Hypothalamus (tissue), 51 donors: ENCODE measurements around the gene KANK2.
A peak's percentile ranks its signal among the peaks of the same experiment; 100 is the strongest.

Source experiments
- DNase-seq, 51 donors: peaks; one replicate each; lab custom pipeline; 2025; lab: John Stamatoyannopoulos, UW

The KANK2 gene

GRCh38 chr19:11197291-11198174 is at the start of gene KANK2:
TSS of gene KANK2 (minus strand) at chr19:11197545. CDS start at chr19:11194511, 3,034 bp downstream.
- DNase-seq, result peak in 50 of 51 donors; percentile 26 to 87 (median 74)

- DNase-seq, result no peak
Observed at GRCh38 chr19:11246941-11247340, 49.6 kb upstream of the KANK2 start.

- no peak for DNase-seq
Observed at GRCh38 chr19:11244846-11245589, 47.7 kb upstream of the KANK2 start.

- no peak for DNase-seq
Observed at GRCh38 chr19:11243798-11244169, 46.4 kb upstream of the KANK2 start.

GRCh38 chr19:11242864-11243797 is 45.8 kb upstream of the KANK2 start:
- peak; percentile 4 to 94 (median 76) for DNase-seq

GRCh38 chr19:11242025-11242424 is 44.7 kb upstream of the KANK2 start:
- no peak for DNase-seq

- no peak for DNase-seq
Observed at GRCh38 chr19:11240008-11240444, 42.7 kb upstream of the KANK2 start.

GRCh38 chr19:11239377-11240000 is 42.1 kb upstream of the KANK2 start, which contains the start of gene ANGPTL8:
TSS of gene ANGPTL8 (plus strand) at chr19:11239619. CDS start at chr19:11239638, 19 bp downstream.
- no peak for DNase-seq

- no peak for DNase-seq
Observed at GRCh38 chr19:11238781-11239376, 41.5 kb upstream of the KANK2 start.

GRCh38 chr19:11238041-11238440 is 40.7 kb upstream of the KANK2 start:
- no peak for DNase-seq

GRCh38 chr19:11237321-11237720 is 40.0 kb upstream of the KANK2 start:
- DNase-seq, result no peak

- no peak for DNase-seq
Observed at GRCh38 chr19:11236324-11237301, 39.3 kb upstream of the KANK2 start.

- no peak for DNase-seq
Observed at GRCh38 chr19:11234486-11235075, 37.2 kb upstream of the KANK2 start.

GRCh38 chr19:11233073-11233472 is 35.7 kb upstream of the KANK2 start:
- DNase-seq, result no peak

- DNase-seq, result no peak
Observed at GRCh38 chr19:11232555-11232954, 35.2 kb upstream of the KANK2 start.

- DNase-seq, result no peak
Observed at GRCh38 chr19:11230621-11231386, 33.5 kb upstream of the KANK2 start.

- DNase-seq, result no peak
Observed at GRCh38 chr19:11227195-11227886, 30.0 kb upstream of the KANK2 start.
